Choroid plexus epithelial cell (primary cell): ENCODE measurements around the gene DTNA.
"Not testable (repeated sequence)": the region's sequence is repeated elsewhere in the genome, so short reads cannot be mapped to it uniquely, and the experiment has no call there.

ENCODE experiments used
- DNase-seq: peaks from one replicate; pipeline ENCODE4 v3.0.0-alpha.2; 2010; ENCODE audit warnings: low read depth
- H3K4me3 ChIP-seq: 2 replicates; pipeline ENCODE4 v1.5.1; 2011; ENCODE audit warnings: low read depth, mild to moderate bottlenecking, control low read depth, low read length, moderate library complexity
- CTCF ChIP-seq: conservative IDR thresholded peaks from 2 replicates; pipeline ENCODE4 v1.5.1; 2011; ENCODE audit warnings: low read depth, mild to moderate bottlenecking, control low read depth, inconsistent platforms, low read length, moderate library complexity

DTNA gene

GRCh38 chr18:34734056-34734455 lies 24.0 kb downstream of the DTNA start:
- DNase-seq, result no peak
- no peak overlapping the region for H3K4me3 ChIP-seq

DNA sequence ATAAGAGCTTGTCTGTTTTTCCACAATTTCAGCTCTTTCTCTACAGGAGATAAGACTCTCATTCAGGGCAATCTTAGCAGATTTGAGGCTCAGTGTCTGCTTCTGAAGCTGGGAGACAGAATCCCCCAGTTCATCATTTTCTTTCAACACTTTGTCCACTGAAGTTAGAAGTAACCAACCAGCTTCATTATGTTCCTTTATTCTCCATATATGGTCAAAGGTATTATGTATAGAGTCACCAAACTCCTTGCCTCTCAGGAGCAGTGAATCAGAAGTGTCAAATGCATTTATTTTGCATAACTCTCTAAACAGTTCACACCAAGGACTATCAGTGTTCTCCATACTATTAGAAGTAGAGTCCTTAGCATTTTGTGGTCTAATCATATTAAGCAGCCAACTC lies 24.4 kb downstream of the DTNA start:
- not testable (repeated sequence) for DNase-seq, H3K4me3 ChIP-seq

More at GRCh38 chr18:34734056-34734455, 24.0 kb downstream of the DTNA start:
- no peak for TF ChIP-seq CTCF

DNA sequence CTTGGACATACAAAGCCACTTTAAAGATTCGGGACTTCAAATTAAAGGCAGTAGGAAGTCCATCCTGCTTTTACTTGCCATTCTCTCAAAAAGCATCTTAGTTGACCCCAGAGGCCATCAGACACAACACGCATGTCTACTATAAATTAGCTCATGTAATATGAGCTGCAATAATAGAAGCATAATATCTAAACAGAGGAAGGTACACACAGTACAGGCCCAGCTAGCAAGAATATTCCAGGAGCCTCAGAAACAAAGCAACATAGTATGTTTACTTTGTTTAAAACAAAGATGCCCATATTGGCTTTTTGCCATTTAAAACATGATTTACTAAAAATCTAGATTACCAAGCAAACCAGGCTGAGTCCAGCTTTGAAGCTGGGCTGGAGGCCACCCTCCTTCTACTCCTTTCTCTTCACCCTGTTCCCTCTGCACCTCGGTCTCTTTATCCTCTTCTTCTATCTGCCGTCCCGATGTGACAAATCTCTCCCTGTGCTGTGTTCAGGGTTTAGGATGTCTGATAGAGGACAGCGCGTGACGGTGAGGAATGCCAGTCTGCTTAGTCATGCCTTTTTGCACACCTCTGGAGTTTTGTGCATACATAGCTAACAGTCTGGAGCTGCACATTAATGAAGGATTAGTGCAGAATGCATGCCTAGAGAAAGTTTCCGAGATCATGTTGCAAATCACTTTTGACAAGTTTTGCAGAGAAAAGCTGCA lies 28.2 kb downstream of the DTNA start:
- peak; percentile 45 for DNase-seq

DNA sequence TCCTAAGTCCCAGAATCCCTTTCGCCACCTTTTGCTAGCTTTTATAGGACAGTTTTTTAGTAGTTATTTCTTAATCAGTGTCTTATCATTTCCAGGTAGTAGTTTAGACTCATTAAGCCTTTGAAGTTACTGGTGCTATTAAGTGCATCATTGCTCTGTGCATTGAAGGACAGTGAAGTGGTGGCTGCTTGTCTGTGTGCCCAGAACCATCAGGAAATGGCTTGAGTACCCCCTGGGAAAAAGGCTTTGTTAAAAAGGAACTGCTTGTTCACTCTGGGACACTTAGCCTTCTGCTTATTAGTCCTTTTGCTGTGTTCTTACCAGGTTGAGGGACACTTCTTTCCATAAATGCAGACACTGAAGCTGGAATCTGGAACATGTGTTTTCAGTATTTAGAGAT lies 30.0 kb downstream of the DTNA start:
- no peak for TF ChIP-seq CTCF
- DNase-seq, result no peak
- H3K4me3 ChIP-seq, result no peak overlapping the region

More for the DNA sequence above, 28.2 kb downstream of the DTNA start:
- TF ChIP-seq CTCF, result no peak
- H3K4me3 ChIP-seq, result no peak overlapping the region

- no peak for TF ChIP-seq CTCF
- no peak for DNase-seq
Observed at GRCh38 chr18:34740724-34741123, 30.6 kb downstream of the DTNA start.

GRCh38 chr18:34741401-34741800 lies 31.3 kb downstream of the DTNA start:
- TF ChIP-seq CTCF, result no peak
- DNase-seq, result no peak
- H3K4me3 ChIP-seq, result no peak overlapping the region

More at GRCh38 chr18:34740724-34741123, 30.6 kb downstream of the DTNA start:
- no peak overlapping the region for H3K4me3 ChIP-seq

DNA sequence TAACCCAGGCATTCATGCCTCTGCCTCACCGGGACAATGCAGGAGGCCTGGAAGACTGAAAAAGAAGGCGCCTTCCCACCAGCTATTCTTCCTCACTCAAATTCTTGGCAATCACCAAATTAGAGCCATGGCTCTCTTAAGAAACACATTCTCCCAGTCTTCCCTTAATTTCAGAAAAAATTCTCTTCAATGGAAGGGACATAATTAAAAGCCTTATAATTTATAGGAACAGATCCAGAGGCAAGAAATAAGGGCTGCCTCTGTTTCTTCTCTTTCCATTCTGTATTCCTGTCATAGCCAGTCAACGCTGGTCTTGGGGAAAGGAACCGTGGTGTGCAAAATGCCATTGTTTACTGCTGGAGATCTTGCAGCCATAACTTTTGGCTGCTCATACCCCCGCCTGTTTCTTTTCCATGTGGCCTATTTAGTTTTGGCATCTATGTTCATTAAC lies 32.8 kb downstream of the DTNA start:
- TF ChIP-seq CTCF, result no peak
- no peak overlapping the region for H3K4me3 ChIP-seq
- DNase-seq, result no peak
